HG02798 (cell line): Measurements from ENCODE around the gene KLKB1.
"Not testable (repeated sequence)": the region's sequence is repeated elsewhere in the genome, so short reads cannot be mapped to it uniquely, and the experiment has no call there.

ENCODE experiments used
- ATAC-seq: cut with Tn5 transposase; IDR thresholded peaks from one replicate; pipeline ENCODE4 v1.9.1; 2021; ENCODE audit warnings: mild to moderate bottlenecking; ENCODE audit not compliant: unreplicated experiment, poor library complexity

KLKB1 gene

DNA sequence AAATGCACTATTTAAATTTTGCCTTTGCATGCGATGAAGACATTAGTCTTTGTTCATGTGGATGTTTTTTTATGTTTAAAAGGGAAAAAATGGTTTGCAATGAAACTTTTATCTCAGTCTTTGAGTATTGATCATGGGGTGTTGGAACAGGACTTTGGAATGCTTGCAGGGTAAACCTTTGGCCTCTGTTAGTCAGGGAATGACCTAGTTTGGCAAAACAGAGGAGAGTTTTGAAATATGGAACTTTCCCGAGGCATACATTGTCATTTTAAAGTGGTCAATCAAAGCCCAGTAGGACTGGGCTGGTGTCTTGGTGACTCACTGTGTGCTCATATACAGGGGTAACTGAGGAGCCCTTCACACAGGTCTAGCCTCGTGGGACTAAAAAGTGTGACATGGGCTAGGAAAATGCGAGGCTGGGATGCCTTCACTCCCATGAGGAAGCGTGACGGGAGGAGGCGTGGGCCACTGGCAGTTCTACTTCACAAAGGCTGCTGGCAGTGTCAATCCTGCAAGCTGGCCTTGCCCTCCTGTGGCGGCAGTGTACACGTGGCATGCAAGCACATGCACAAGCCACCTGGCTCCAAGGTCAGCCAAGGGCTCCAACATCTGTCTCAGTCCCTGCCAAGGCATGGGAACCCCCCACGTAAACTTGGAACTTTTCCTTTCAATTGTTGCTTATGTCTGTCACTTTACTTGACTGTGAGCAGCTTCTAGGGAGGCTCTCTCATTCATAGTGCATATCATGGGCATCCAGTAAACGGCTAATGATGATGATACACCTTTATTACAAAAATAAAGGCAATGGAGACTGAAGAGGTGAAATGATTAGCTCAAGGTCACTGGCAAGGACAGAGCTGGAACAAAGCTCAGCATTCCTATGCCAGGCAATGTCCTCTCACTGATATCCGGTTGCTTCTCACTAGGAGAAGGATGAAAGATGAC lies 33.5 kb downstream of the KLKB1 start:
- no peak for ATAC-seq

DNA sequence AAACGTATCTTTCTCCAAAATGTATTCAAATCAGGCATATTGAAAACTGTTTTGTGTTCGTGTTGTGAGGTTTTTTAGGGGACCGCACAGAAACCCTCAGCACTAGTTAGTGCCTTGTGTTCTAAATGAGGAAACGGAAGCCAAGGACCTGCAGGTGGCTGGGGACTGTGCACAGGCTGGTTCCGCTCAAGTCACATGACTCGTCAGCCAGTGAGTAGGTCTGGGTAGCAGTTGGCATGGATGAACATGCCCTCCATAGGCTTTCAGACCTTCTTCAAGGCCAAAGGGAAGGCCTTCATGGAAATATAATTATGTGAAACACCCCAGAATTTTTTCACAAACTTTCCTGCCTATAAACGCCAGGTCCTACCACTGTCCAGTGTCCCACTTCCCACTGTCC lies 37.4 kb downstream of the KLKB1 start:
- no peak for ATAC-seq

DNA sequence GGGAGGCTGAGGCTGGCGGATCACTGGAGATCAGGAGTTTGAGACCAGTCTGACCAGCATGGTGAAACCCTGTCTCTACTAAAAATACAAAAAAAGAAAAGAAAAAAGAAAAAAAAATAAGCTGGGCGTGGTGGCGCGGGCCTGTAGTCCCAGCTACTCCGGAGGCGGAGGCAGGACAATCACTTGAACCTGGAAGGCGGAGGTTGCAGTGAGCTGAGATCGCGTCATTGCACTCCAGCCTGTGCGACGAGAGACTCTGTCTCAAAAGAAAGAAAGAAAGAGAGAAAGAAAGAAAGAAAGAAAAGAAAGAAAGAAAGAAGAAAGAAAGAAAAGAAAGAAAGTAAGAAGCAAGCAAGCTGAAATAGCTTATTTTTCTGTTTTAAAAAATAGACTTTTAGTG lies 37.9 kb downstream of the KLKB1 start:
- ATAC-seq: not testable (repeated sequence)

- ATAC-seq: no peak
These were observed 38.7 kb downstream of the KLKB1 start, which contains the start of gene F11 for GRCh38 chr4:186265683-186266652. Gene F11 (plus strand): TSS chr4:186266189. CDS start chr4:186267137, 948 bp downstream.

DNA sequence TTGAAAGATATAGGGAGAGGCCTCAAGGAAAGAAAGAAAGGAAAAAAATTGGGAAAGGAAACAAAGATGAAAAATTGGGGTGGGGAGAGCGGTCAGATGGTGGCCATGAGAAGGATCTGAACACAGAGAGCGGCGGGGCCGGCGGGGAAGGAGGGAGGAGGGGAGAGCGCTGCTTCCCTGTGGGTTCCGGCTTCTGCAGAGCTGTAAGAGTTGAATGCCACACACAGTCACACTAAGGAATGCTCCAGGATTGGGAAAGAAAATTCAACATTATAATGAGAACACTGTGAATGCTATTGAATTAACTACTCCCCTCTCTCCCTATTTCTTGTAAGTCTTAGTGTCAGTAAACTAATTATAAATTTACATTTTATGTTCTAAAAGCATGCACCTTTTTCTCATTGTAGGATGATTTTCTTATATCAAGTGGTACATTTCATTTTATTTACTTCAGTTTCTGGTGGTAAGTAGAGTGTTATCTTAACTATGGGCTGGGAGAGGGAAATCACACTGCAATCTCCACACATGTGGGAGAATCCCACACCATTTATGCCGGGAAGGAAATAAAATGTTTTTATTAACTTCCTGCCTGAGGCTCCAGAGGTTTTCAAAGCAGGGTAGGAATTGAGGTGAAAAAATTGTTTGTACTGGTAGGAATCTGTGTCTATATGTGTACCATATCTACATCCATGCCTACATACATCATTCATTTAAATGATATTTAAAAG lies 39.6 kb downstream of the KLKB1 start:
- no peak for ATAC-seq

DNA sequence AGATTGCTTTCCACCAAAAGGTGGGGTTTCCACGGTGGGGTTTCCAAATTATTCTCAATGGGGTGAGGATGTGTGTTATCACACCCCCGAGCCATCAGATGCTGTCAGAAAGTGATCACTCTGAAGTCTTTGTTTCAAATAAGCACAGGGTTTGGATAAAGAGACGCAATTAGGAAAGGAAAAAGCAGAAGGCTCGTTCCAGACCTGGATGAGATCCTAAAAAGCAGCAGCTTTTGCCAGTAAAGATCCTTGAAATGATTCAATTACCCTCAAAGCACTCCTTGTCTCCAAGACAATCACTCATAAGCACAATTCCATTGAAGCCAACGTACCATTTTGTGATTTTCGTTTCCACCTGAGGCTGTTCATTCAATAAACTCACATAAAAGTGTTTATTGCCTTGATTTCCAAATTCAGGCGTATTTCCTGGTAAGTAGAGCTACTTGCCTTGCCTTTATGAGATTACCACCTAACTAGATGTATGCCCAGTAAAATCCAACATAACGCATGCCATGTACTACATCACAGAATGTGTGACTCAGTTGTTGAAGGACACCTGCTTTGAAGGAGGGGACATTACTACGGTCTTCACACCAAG lies 43.9 kb downstream of the KLKB1 start:
- no peak for ATAC-seq

DNA sequence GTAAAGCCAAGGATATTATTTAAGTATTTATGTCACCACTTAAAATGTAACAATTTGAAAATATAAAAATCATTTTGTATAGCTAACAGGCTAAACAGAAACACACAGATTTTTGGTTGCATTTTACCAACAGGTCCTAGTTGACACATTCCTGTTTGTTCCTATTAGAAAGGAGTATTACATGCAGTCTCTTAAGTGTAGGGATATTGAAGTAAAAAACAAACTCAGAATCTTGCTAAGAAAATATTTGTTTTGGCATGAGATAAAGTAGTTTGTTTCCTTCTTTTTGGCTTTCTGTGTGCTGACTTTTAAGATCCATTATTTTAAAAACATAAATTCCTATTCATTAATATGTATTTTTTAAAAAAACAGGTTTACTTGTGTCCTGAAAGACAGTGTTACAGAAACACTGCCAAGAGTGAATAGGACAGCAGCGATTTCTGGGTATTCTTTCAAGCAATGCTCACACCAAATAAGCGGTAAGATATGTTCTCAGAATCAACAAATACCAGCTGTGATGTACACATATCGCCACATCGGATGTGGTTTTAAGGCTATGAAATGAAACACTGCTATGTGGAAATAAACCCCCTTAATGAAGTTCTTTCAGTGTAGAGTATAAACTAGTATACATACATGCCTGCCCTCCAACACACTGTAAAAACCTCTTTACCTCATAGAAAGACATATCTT lies 45.5 kb downstream of the KLKB1 start:
- ATAC-seq: no peak

DNA sequence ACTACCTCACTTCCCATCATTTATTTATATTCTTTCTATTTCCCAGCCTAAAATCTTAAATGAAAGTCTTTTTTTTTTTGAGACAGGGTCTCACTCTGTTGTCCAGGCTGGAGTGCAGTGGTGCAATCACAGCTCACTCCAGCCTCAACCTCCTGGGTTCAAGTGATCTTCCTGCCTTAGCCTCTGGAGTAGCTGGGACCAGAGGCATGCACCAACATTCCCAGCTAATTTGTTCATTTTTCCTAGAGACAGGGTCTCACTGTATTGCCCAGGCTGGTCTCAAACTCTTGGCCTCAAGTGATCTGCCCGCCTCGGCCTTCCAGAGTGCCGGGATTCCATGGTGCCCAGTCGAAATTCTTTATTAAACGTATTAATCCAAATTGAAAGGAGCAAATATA lies 46.1 kb downstream of the KLKB1 start:
- ATAC-seq: not testable (repeated sequence)

DNA sequence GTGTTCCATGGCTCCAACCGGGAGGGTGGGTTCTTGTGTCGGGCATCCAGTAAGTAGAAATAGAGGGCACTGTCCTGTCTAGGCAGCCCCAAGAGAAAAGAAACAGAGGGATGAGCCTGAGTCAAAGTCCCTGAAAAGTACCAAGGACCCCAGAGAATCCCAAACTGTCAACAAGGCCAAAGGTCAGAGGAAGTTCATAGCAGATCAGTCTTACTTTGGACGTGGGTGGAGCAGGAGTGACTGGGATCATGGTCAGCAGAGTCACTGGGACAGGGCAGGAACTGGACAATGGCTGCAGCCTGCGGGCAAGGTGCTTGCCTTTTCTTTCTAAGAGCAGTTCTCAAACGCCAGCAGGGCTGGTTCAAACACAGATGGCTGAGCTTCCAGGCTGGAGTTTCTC lies 56.0 kb downstream of the KLKB1 start:
- ATAC-seq: no peak

DNA sequence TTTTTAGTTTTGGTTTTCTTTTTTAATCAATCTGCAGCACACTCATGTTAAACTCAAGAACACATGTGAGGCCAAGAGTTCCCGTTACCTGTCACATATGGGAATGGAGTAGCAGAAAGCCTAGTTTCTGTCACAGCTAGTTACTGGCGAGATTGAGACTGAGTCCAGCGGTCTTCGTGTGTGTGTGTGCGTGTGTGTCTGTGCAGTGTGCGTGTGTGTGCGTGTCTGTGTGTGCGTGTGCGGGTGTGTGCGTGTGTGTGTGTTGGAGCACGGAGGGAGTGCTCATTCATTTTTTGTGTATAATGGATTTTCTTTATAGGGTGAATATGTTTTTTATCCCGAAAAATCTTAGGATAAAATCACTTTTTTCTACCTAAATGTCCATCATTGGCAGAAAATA lies 57.8 kb downstream of the KLKB1 start:
- ATAC-seq: no peak

DNA sequence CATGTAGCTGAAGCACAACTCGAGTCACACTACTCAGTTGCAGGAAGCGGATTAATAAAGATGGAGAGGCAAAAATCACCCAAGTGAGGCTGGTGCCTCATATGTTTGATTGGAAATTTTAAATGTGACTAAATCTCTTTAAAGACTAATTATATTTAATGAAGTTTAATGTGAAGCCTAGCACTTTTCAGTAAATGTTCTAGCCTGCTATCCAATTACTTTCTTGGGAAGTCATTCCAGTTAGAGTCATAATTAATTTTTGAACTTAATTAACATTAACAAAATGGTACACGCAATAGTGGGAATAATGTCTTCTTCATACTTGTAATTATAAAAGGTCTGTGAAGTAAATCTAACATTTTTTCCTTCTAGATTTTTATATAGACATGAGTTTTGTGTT lies 59.3 kb downstream of the KLKB1 start:
- no peak for ATAC-seq

DNA sequence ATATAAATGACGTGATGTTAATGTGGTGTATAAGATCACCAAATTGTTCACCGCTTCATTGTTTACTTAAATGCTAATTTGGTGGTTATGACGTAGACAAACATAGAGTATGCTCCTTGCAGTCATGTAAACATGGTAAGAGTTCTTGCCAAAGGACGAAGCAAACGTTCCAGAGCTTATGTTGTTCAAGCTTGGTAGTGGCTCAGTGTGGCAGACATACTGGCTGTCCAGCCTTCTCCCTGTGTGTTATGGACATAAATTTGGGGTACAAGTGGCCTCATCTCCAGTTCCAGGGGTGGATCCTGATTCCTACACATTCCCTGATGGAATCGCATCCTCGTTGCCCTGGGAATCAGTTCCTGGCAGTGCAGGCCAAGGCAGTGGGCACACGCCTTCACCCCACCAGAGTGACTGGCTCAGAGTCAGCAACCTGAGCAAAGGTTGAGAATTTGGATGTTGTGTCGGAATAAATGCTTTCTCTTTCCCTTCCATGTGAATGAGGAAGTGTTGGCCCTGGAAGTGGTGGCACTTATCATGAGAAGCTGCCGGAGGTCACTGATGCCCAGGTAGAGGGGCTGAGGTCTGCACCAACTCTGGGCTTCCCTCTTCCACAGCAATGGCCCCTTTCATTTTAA lies 64.1 kb downstream of the KLKB1 start:
- ATAC-seq: no peak

- ATAC-seq: no peak
These were observed 66.9 kb downstream of the KLKB1 start for GRCh38 chr4:186294160-186294559.

DNA sequence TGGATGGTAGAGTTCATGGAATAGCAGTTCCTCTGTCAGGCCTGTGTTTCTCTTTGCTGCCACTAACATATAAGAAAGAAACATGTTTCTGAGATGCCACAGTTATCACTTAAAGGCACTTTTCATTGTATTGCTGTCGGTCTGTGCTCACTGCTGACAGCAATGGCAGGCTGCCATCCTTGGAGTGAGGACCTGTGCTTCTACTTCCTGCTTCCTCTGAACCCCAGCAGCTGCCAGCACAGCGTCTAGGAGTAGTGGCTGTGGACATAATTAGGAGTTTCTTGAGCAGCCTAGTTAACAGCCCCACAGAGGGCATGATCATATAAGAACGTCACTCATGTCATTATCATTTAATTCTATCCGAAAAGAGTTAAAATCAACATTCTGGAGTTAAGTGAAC lies 69.2 kb downstream of the KLKB1 start:
- ATAC-seq: no peak

GRCh38 chr4:186297013-186297645 lies 69.8 kb downstream of the KLKB1 start:
- no peak for ATAC-seq

DNA sequence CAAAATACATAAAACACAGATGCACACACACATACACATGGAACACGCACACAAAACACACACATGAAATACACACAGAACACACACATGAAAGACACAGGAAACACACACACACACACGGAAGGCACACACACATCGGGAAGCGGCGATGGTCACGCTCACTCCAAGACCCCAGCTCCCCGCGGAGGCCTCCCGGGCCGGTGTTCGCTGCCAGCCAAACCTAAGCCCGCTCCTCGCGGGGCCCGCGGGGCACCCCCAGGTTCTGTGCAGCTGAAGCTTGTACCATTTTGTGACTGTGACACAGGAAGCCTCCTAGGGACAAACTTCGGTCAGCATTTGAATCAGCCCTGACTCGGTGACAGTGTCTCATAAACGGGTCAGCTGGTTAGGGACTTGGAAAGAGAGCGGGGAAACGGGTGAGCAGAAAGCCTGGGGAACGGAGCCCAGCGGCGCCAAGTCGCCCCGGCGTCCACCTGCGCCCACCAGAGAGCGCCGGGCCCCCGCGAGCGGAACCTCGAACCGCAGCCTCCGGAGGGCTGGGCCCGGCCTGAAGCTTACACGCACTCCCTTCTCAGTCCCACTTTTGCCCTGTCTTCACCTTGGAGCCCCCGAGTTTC lies 70.8 kb downstream of the KLKB1 start:
- ATAC-seq: no peak

DNA sequence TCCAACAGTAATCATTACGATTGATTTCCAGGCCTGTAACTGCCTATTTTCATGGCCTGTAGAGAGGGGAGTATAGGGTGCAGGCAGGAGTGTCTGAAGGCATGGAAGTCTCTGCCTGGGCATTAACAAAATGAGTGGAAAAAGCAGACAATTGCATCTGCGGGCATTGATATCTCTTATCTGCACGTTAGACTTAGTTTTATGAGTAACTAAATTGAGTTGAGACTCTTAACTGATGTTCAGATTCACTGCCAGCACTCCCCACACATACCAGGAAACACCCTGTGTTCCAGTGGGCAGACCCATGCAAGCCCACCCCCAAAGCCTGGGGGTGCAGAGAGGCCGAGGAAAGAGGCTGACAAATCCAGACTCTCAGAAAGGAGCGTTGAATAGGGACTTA lies 72.0 kb downstream of the KLKB1 start:
- no peak for ATAC-seq
